WERI-Rb-1 (cell line): ENCODE data around the gene TTLL7.

Source experiments
- DNase-seq: peaks from one replicate; pipeline ENCODE4 v3.0.0-alpha.2; 2020
- H3K27ac ChIP-seq: fragments of 250-450 bp; sonication (Bioruptor Pico); 2 replicates; pipeline ENCODE4 v1.5.1; 2020; ENCODE audit warnings: mild to moderate bottlenecking, moderate library complexity
- H3K27me3 ChIP-seq: fragments of 250-450 bp; sonication (Bioruptor Pico); 2 replicates; pipeline ENCODE4 v1.5.1; 2021; ENCODE audit warnings: mild to moderate bottlenecking, low read depth, moderate library complexity; ENCODE audit not compliant: insufficient read depth, severe bottlenecking
- H3K36me3 ChIP-seq: fragments of 250-450 bp; sonication (Bioruptor Pico); 2 replicates; pipeline ENCODE4 v1.5.1; 2020; ENCODE audit warnings: mild to moderate bottlenecking, moderate library complexity
- H3K4me3 ChIP-seq: 2 replicates; pipeline ENCODE4 v1.5.1; 2011; ENCODE audit warnings: low read depth, mild to moderate bottlenecking, control low read depth, low read length
- H3K9me3 ChIP-seq: fragments of 250-450 bp; sonication (Bioruptor Pico); 2 replicates; pipeline ENCODE4 v1.5.1; 2021; ENCODE audit warnings: mild to moderate bottlenecking, moderate library complexity; ENCODE audit not compliant: severe bottlenecking
- TF ChIP-seq, protein P1 (sequence below): IDR thresholded peaks from 2 replicates; pipeline ENCODE4 v1.5.1; 2011; ENCODE audit warnings: low read depth, mild to moderate bottlenecking, control low read depth, inconsistent platforms, low read length

Gene TTLL7

GRCh38 chr1:83998498-83999315 lies at the start of gene TTLL7:
Gene TTLL7, minus strand, starts transcription at chr1:83999132. Its CDS starts 46,921 bp downstream, at chr1:83952211.
- H3K36me3 ChIP-seq = peaks cover 10% of the 10 kb centered on the region
- H3K27ac ChIP-seq = peak within 1 kb of the TSS; percentile 98
- H3K27me3 ChIP-seq = no peaks in the 10 kb centered on the region
- TF ChIP-seq, protein P1, sequence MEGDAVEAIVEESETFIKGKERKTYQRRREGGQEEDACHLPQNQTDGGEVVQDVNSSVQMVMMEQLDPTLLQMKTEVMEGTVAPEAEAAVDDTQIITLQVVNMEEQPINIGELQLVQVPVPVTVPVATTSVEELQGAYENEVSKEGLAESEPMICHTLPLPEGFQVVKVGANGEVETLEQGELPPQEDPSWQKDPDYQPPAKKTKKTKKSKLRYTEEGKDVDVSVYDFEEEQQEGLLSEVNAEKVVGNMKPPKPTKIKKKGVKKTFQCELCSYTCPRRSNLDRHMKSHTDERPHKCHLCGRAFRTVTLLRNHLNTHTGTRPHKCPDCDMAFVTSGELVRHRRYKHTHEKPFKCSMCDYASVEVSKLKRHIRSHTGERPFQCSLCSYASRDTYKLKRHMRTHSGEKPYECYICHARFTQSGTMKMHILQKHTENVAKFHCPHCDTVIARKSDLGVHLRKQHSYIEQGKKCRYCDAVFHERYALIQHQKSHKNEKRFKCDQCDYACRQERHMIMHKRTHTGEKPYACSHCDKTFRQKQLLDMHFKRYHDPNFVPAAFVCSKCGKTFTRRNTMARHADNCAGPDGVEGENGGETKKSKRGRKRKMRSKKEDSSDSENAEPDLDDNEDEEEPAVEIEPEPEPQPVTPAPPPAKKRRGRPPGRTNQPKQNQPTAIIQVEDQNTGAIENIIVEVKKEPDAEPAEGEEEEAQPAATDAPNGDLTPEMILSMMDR = no peak
- no peaks in the 10 kb centered on the region for H3K9me3 ChIP-seq
- H3K4me3 ChIP-seq = peak within 1 kb of the TSS; percentile 92
- peak; percentile 93 for DNase-seq

DNA sequence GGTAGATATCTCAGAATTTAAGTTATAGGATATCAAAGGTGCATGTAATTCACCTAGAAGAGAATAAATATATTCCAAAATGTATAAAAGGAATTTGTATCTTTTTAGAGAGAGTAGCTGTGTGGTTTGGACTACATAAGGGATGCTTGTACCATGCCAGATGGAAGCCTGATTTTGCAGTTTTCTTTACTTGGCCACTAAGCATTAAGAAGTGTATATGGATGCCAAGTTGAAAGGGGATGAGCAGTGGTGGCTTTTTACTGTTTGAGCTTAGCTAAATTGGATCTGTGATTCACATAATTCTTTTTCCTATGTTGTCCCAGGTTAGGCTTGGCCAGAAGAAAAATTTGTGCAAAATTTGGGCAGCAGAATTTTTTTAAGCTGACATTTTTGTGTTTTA lies 43.5 kb upstream of the TTLL7 start:
- no peaks in the 10 kb centered on the region for H3K27me3 ChIP-seq
- H3K36me3 ChIP-seq = no peaks in the 10 kb centered on the region
- H3K4me3 ChIP-seq = no peak overlapping the region
- H3K27ac ChIP-seq = no peak overlapping the region
- H3K9me3 ChIP-seq = no peaks in the 10 kb centered on the region
- TF ChIP-seq, protein P1 = no peak
- DNase-seq = no peak

DNA sequence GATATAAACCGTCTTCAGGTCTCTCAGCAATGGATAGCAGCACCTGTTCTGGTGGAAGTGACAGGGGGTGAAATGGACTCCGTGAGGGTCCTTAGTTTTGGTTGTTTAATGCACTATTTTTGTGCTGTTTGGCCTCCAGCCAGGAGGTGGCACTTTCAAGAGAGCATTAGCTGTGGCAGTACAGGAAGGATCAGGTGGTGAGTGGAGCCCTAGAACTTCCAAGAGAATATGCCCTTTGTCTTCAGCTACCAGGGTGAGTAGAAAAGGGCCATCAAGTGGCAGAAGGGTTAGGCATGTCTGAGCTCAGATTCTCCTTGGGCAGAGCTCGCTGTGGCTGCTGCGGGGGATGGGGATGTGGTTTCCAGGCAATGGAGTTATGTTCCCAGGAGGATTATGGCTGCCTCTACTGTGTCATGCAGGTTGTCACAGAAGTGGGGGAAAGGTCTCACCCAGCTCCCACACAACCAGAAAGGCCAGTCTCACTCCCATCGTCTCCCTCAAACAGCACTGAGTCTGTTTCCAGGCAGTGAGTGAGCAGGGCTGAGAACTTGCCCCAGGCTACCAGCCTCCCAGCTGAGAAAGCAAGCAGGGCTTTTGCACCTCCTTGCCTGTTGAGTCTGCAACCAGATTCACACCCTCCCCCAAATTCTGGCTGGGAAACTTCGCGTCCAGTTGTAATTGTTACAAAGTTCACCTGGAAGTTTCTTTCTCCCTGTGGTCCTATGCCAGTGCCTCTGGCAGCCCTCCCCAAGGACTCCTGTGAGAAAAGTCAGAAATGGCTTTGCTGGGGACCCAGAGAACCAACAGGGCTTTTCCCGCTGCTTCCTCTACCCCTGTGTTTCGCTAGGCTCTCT lies 39.1 kb upstream of the TTLL7 start:
- Histone ChIP-seq H3K4me3 (no peak overlapping the region), H3K27ac (no peak overlapping the region), H3K27me3 (no peaks in the 10 kb centered on the region), H3K9me3 (no peaks in the 10 kb centered on the region), H3K36me3 (no peaks in the 10 kb centered on the region)
- TF ChIP-seq, protein P1 = no peak
- no peak for DNase-seq

GRCh38 chr1:84031802-84032327 lies 32.9 kb upstream of the TTLL7 start:
- Histone ChIP-seq H3K4me3 (no peak overlapping the region), H3K27ac (no peak overlapping the region), H3K36me3 (no peaks in the 10 kb centered on the region), H3K27me3 (no peaks in the 10 kb centered on the region), H3K9me3 (no peaks in the 10 kb centered on the region)
- DNase-seq = no peak
- TF ChIP-seq, protein P1 = no peak

GRCh38 chr1:84027368-84027767 lies 28.4 kb upstream of the TTLL7 start:
- peaks cover under 1% of the 10 kb centered on the region for H3K9me3 ChIP-seq
- H3K4me3 ChIP-seq = no peak overlapping the region

More at GRCh38 chr1:84027368-84027767, 28.4 kb upstream of the TTLL7 start:
- Histone ChIP-seq H3K27me3 (no peaks in the 10 kb centered on the region), H3K36me3 (no peaks in the 10 kb centered on the region), H3K27ac (no peak overlapping the region)
- no peak for DNase-seq
- TF ChIP-seq, protein P1 = no peak
